OCI-LY7 (cell line): ENCODE measurements around the gene DZIP1. TPM values are rescaled to one million over a fixed set of nuclear protein-coding genes. Genes with fewer than 3 reads are reported as not detected.

ENCODE experiments used
- BruUV-seq: library from RNA; stranded (reverse); fragments of 400-500 nt; replicated peaks from 2 replicates; lab custom pipeline; 2021; lab: Mats Ljungman, UMichigan
- CTCF ChIA-PET: fragments of 300-600 bp; sonication (Branson Sonifier 250); formaldehyde crosslinking; loops from one replicate; lab custom pipeline; 2022; ENCODE audit warnings: antibody characterized with exemption; ENCODE audit not compliant: unreplicated experiment; lab: Charles Lee
- POLR2A ChIA-PET: fragments of 300-600 bp; sonication (Branson Sonifier 250); formaldehyde crosslinking; loops from one replicate; lab custom pipeline; 2022; ENCODE audit warnings: antibody characterized with exemption; lab: Charles Lee
- DNase-seq: peaks from one replicate; pipeline ENCODE4 v3.0.0-alpha.2; 2015; ENCODE audit warnings: low spot score
- H2AFZ ChIP-seq: fragments of 200-600 bp; sonication (generic), shearing (Covaris generic); 2 replicates; pipeline ENCODE4 v1.6.1; 2014; ENCODE audit warnings: mild to moderate bottlenecking, antibody characterized with exemption, low read length, moderate library complexity
- H3K27ac ChIP-seq: fragments of 200-600 bp; sonication (generic); 2 replicates; pipeline ENCODE4 v1.5.1; 2014; ENCODE audit warnings: mixed run types, low read depth, mild to moderate bottlenecking, moderate library complexity, low read length, inconsistent platforms; ENCODE audit not compliant: poor library complexity, severe bottlenecking
- H3K36me3 ChIP-seq: fragments of 200-600 bp; sonication (generic); 2 replicates; pipeline ENCODE4 v1.6.1; 2014; ENCODE audit warnings: mild to moderate bottlenecking, antibody characterized with exemption, low read length, moderate library complexity, mixed read lengths; ENCODE audit not compliant: insufficient read depth
- H3K4me1 ChIP-seq: fragments of 200-600 bp; sonication (generic); 2 replicates; pipeline ENCODE4 v1.5.1; 2014; ENCODE audit warnings: mild to moderate bottlenecking, low read length; ENCODE audit not compliant: insufficient read depth, poor library complexity, severe bottlenecking
- H3K4me2 ChIP-seq: fragments of 200-600 bp; sonication (generic); 2 replicates; pipeline ENCODE4 v1.6.1; 2014; ENCODE audit warnings: mild to moderate bottlenecking, low read length
- H3K4me3 ChIP-seq: fragments of 200-600 bp; sonication (generic); 2 replicates; pipeline ENCODE4 v1.5.1; 2014; ENCODE audit warnings: mild to moderate bottlenecking, low read depth, low read length; ENCODE audit not compliant: poor library complexity, severe bottlenecking
- H3K79me2 ChIP-seq: fragments of 200-600 bp; sonication (generic); 2 replicates; pipeline ENCODE4 v1.6.1; 2016; ENCODE audit warnings: low read depth, mild to moderate bottlenecking, low read length, moderate library complexity, mixed read lengths; ENCODE audit not compliant: insufficient read depth
- H3K9me2 ChIP-seq: fragments of 200-600 bp; sonication (generic); 2 replicates; pipeline ENCODE4 v1.6.1; 2016; ENCODE audit warnings: mild to moderate bottlenecking, low read length, mixed read lengths; ENCODE audit not compliant: insufficient read depth
- H3K9me3 ChIP-seq: fragments of 200-600 bp; sonication (generic); 2 replicates; pipeline ENCODE4 v1.6.1; 2014; ENCODE audit warnings: mild to moderate bottlenecking, mixed run types, low read length, mixed read lengths
- H4K20me1 ChIP-seq: fragments of 200-600 bp; sonication (generic); 2 replicates; pipeline ENCODE4 v1.6.1; 2014; ENCODE audit warnings: mild to moderate bottlenecking, antibody characterized with exemption, low read length, moderate library complexity, mixed read lengths; ENCODE audit not compliant: insufficient read depth
- EZH2phosphoT487 ChIP-seq: fragments of 200-600 bp; sonication (generic); IDR thresholded peaks from 2 replicates; pipeline ENCODE4 v1.6.1; 2018; ENCODE audit warnings: low read depth, borderline replicate concordance, mild to moderate bottlenecking, mixed run types, antibody characterized with exemption, low read length, moderate library complexity, mixed read lengths
- intact Hi-C: fragments of 100-400 bp; cut with micrococcal nuclease; formaldehyde crosslinking; loops from one replicate; pipeline ENCODE4 v1.10.0; 2022; ENCODE audit not compliant: unreplicated experiment
- total RNA-seq, 2 experiments: library from RNA; depleted of rRNA in 1 of 2; stranded (reverse); fragments of >200 nt in 1 of 2; shearing (Covaris generic) in 1 of 2; gene quantifications; 2 replicates each; pipeline ENCODE4 v1.2.3, GENCODE V29; 2014 to 2022
- TF ChIP-seq, protein P1 (sequence below): fragments of 200-600 bp; sonication (generic); conservative IDR thresholded peaks from 2 replicates; pipeline ENCODE4 v1.5.1; 2014; ENCODE audit warnings: mild to moderate bottlenecking, antibody characterized with exemption, low read length, moderate library complexity, mixed read lengths

The DZIP1 gene
- total RNA-seq, 2 experiments from 2014 or later = not detected

DNA sequence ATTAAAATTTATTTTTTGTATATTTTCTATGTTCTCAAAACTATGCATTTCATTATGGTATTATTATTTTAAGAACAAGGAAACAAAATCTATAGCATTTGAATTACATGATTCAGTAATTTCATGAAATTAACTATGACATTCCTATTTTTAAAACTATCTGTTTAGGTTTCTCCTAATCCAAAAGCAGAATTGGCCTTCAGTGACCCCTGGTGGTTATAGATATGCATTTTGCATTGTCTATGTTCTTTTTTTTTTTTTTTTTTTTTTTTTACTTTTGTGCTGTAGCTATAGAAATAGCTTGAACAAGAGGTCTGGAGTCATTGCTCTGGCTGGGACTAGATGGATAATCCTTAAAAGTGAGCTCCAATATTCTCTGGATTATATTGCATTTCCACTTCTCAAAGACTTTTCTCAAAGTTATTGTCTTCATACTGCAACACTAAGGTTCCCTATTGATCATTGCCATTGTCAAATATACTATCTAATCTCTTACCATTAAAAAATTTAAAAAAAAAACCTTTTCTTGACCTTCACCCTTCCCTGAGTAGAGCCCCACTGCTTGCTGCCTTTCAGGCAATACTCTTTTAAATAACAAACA, 16.6 kb upstream of the DZIP1 start:
- peak; percentile 36 for DNase-seq
- POLR2A ChIA-PET = no interaction called here
- TF ChIP-seq EZH2phosphoT487 = no peak
- TF ChIP-seq, protein P1, sequence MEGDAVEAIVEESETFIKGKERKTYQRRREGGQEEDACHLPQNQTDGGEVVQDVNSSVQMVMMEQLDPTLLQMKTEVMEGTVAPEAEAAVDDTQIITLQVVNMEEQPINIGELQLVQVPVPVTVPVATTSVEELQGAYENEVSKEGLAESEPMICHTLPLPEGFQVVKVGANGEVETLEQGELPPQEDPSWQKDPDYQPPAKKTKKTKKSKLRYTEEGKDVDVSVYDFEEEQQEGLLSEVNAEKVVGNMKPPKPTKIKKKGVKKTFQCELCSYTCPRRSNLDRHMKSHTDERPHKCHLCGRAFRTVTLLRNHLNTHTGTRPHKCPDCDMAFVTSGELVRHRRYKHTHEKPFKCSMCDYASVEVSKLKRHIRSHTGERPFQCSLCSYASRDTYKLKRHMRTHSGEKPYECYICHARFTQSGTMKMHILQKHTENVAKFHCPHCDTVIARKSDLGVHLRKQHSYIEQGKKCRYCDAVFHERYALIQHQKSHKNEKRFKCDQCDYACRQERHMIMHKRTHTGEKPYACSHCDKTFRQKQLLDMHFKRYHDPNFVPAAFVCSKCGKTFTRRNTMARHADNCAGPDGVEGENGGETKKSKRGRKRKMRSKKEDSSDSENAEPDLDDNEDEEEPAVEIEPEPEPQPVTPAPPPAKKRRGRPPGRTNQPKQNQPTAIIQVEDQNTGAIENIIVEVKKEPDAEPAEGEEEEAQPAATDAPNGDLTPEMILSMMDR = peak; percentile 69; the same call in 1 of the 2 replicates
- no peaks in the 10 kb centered on the region for H3K79me2 ChIP-seq
- H4K20me1 ChIP-seq = no peaks in the 10 kb centered on the region
- no peaks in the 10 kb centered on the region for H3K36me3 ChIP-seq
- H3K9me2 ChIP-seq = no peaks in the 10 kb centered on the region
- intact Hi-C loops = no loop called here
- CTCF ChIA-PET = interaction anchor here (1.1 kb wide), 1 partner anchor 37 kb away, joined by 3 read pairs; no protein-coding TSS in a partner anchor
- no peak overlapping the region for H3K4me2 ChIP-seq
- no peaks in the 10 kb centered on the region for H3K9me3 ChIP-seq
- no peak overlapping the region for H3K27ac ChIP-seq
- H2AFZ ChIP-seq = no peak overlapping the region
- no TSS peak for BruUV-seq
- no peak overlapping the region for H3K4me3 ChIP-seq
- no peaks in the 10 kb centered on the region for H3K4me1 ChIP-seq

DNA sequence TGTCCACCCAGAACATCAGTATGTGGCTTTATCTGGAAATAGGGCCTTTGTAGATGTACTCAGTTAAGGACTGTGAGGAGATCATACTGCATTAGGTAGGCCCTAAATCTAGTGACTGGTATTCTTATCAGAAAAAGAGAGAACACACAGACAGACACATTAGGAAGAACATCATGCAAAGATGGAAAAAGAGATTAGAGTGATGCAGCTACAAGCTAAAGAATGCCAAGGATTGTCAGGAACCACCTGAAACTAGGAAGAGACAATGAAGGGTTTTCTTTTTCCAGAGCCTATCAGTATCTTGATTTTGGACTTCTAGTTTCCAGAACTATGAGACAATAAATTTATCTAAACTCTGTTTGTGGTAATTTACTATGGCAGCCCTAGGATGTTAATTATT, 15.0 kb upstream of the DZIP1 start:
- no peaks in the 10 kb centered on the region for H3K79me2 ChIP-seq
- H3K4me1 ChIP-seq = no peaks in the 10 kb centered on the region
- no peak for DNase-seq
- H3K4me3 ChIP-seq = no peak overlapping the region
- no peaks in the 10 kb centered on the region for H3K9me3 ChIP-seq
- no peak overlapping the region for H3K4me2 ChIP-seq
- H2AFZ ChIP-seq = no peak overlapping the region
- H3K9me2 ChIP-seq = no peaks in the 10 kb centered on the region
- H3K36me3 ChIP-seq = no peaks in the 10 kb centered on the region
- H3K27ac ChIP-seq = no peak overlapping the region
- ChIA-PET POLR2A (no interaction called here), CTCF (no interaction called here)
- BruUV-seq = no TSS peak
- TF ChIP-seq EZH2phosphoT487 = no peak
- TF ChIP-seq, protein P1 = no peak
- H4K20me1 ChIP-seq = no peaks in the 10 kb centered on the region
- intact Hi-C loops = no loop called here

DNA sequence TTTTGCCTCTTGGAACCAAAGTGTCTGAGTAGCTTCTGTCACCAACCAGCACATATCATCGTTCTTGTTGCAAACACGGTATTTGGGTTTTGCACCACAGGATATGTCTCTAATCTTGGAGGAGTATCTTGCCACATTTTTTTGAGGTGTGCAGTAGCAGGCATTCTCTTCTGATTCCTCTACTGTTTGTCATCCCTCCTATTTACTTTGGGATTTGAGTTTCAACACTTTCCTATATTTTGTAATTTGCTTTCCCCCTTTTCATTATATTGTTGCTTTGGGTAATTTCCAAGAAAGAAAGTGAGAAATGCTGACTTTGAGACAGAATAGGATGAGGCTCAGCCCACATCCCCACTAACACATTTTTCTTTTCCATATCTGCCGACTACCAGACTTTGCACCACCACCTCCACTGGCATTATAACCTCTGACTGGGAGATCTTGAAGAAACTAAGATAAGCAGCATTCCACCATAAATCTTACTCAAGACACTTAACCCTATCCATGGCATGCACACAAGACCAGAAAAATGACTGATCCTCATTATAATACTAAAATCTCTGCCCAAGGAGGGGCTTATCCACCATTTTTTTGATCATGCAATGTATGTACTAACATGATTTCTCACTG, 12.0 kb upstream of the DZIP1 start:
- H4K20me1 ChIP-seq = no peaks in the 10 kb centered on the region
- no TSS peak for BruUV-seq
- no peak overlapping the region for H2AFZ ChIP-seq
- H3K27ac ChIP-seq = no peak overlapping the region
- H3K9me3 ChIP-seq = no peaks in the 10 kb centered on the region
- no peak overlapping the region for H3K4me3 ChIP-seq
- ChIA-PET POLR2A (no interaction called here), CTCF (no interaction called here)
- no peak overlapping the region for H3K4me2 ChIP-seq
- DNase-seq = no peak
- H3K36me3 ChIP-seq = no peaks in the 10 kb centered on the region
- no peaks in the 10 kb centered on the region for H3K79me2 ChIP-seq
- intact Hi-C loops = no loop called here
- no peaks in the 10 kb centered on the region for H3K4me1 ChIP-seq
- H3K9me2 ChIP-seq = no peaks in the 10 kb centered on the region
- TF ChIP-seq EZH2phosphoT487 = no peak
- TF ChIP-seq, protein P1 = no peak
